M059J (cell line): ENCODE data around the gene GPR160. TPM values are rescaled to one million over a fixed set of nuclear protein-coding genes. Genes with fewer than 3 reads are reported as not detected.
"Not testable (repeated sequence)": the region's sequence is repeated elsewhere in the genome, so short reads cannot be mapped to it uniquely, and the experiment has no call there.

ENCODE experiments used
- DNase-seq: peaks from one replicate; pipeline ENCODE4 v3.0.0-alpha.2; 2012; ENCODE audit warnings: low read depth
- total RNA-seq: library from RNA; depleted of rRNA; stranded (reverse); fragments of >200 nt; shearing (Covaris generic); gene quantifications from 2 replicates; pipeline ENCODE4 v1.2.3, GENCODE V29; 2014; rRNA removed

GPR160 gene
- 3.4 and 10.2 TPM in 2 replicates for total RNA-seq

- DNase-seq = peak; percentile 72
Measured at GRCh38 chr3:170037463-170038433, at the start of gene GPR160. TSS of gene GPR160 (plus strand) at chr3:170037995. CDS start at chr3:170083973, 45,978 bp downstream.

DNA sequence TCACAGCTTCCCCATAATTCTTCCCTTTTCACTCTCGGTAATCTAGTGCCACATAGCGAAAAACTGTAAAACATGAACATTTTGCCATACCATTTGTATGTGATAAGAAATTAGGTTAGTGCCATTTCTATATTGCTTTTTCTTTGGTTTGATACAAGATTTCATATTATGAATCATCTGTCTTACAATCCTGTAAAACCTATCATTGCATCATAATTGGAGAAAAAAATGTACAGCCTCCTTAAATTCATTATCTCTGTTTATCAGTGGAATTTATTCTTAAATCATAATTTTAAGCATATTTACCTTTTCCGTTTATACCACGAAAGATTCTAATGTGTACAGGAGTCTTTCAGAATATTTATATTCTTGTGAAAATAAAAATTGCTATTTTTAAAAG, 47.4 kb upstream of the GPR160 start:
- no peak for DNase-seq

GRCh38 chr3:169992156-169992555, 45.6 kb upstream of the GPR160 start:
- no peak for DNase-seq

- no peak for DNase-seq
Measured at GRCh38 chr3:169992781-169993180, 45.0 kb upstream of the GPR160 start.

- DNase-seq = no peak
Measured at GRCh38 chr3:169993761-169994160, 44.0 kb upstream of the GPR160 start.

- no peak for DNase-seq
Measured at GRCh38 chr3:169996063-169996462, 41.7 kb upstream of the GPR160 start.

DNA sequence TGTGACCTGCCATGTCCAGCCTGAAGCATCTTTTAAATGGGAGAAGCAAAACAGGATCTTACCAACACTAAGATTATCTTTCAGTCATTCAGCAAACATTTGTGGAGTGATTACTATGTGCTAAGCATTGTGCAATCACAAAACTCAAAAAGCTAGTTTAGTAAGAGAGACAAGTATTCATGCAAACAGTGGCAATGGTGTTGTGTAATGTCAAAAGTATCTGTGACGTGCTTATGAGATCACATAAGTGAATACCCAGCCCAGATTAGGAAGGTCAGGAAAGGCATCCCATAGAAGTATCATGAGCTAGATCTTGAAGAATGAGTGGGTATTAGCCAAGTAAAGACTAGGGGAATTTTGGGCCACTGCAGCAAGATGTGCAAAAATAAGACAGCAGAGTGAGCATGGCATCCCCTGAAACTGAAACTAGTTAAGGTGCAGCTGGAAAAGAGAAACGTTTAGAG, 39.1 kb upstream of the GPR160 start:
- peak; percentile 52 for DNase-seq

- DNase-seq = no peak
Measured at GRCh38 chr3:169999433-169999832, 38.4 kb upstream of the GPR160 start.

GRCh38 chr3:170000051-170000450, 37.7 kb upstream of the GPR160 start:
- no peak for DNase-seq

DNA sequence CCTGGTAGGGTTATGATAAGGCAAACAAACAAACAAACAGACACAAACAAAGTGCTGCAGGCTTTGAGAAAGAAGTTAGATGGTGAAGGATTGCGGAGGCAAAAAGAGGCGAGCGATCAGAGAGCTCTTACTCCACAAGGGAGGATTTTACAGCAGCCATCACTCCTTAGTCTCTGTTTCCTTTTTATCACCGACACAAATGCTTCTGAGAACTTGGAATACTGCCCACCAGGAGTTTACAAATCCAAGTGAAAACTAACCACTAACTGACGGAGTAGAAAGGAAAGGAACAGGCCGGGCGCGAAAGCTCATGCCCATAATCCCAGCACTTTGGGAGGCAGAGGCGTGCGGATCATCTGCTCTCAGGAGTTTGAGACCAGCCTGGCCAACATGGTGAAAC, 35.6 kb upstream of the GPR160 start:
- DNase-seq = no peak

DNA sequence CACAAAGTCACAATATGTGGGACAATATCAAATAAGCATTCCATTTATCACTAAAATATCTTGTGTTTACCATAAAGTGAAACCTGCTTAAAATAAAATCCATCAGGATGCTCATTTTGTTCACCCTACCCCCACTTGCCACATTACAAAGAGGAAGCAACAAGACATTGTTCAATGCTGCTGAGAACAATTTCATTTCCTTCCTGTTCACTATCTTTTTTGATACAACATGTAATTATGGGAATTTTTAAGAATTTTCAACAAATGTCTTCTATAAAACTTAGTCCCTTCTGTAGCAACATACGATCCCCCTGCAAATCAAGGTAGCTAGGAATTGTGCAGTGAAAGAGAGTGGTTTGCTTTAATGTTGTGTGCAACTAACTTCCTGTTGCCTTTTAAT, 34.9 kb upstream of the GPR160 start:
- DNase-seq = no peak

- DNase-seq = peak; percentile 16
Measured at GRCh38 chr3:170003881-170004356, 33.9 kb upstream of the GPR160 start.

DNA sequence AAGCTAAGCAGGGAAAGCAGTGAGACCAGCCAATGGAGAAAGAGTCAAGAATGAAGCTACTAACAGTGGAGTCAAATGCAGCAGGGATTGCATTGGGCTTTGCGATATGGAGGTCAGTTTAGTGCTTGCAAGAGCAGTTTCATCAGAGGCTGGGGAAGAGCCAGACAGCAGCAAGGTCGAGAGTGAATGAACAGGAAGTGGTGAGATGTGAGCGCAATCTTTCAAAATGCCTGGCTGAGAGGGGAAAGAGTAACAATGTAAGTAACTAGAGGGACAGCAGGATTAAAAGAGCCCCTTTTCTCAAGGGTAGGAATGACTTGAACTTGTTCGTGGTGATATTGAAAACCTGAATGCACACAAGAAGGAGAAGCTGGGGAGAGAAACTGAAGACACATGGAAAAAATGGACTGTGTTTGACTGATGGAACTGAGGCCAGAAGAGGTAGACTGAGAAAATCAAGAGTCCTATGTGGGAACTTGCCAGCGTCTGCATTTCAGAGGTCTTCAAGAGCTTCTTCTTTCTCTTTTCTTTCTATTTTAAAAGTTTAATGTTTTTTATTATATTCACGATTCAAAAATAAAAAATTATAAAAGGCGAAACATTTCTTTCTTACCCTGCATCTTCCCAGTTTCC, 30.6 kb upstream of the GPR160 start:
- peak; percentile 47 for DNase-seq

GRCh38 chr3:170010498-170010897, 27.3 kb upstream of the GPR160 start:
- DNase-seq = no peak

DNA sequence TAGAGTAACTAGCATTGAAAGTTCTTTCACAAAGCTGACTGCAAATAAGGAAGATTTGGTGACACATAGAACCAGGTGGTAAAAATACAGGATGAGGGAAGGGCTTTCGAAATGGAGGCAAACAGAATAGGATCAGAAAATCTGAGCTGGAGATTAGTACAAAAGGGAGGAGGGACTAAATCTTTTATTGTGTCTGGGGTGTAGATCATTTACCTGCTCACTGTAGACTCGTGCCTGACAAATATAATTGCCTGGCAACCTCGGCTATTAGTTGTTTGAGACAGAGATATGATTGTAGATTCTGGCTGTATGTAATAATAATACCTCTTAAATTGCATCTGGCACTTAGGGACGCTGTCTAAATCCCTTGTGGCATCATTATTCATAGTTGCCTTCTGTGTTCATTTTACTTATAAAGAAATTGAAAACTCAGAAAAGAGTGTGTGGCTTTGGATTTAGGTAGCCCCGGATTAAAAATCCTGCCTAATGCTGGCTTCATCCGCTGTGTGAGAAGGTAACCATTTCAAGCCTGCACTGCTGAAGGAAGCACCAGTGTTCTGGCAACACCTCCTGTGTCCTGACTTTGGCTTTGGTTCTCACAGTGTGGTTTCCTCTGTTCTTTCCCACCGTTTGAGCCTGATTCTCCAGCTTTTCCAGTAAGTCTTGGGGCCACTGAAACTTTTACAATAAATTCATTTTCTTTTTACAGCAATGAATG, 25.0 kb upstream of the GPR160 start:
- DNase-seq = no peak

GRCh38 chr3:170016057-170016456, 21.7 kb upstream of the GPR160 start:
- no peak for DNase-seq

DNA sequence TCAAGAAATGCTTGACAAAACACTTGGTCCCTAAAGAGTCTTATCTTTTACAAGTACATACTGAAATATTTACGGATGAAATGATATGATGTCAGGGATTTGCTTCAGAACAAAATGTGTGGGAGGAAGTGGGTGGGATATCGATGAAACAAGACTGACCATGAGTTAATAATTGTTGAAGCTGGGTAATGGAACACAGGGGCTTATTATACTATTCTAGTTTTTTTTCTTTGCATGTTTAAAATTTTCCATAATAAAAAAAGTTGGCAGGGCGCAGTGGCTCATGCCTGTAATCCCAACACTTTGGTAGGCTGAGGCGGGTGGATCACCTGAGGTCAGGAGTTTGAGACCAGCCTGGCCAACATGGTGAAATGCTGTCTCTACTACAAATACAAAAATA, 18.5 kb upstream of the GPR160 start:
- not testable (repeated sequence) for DNase-seq

DNA sequence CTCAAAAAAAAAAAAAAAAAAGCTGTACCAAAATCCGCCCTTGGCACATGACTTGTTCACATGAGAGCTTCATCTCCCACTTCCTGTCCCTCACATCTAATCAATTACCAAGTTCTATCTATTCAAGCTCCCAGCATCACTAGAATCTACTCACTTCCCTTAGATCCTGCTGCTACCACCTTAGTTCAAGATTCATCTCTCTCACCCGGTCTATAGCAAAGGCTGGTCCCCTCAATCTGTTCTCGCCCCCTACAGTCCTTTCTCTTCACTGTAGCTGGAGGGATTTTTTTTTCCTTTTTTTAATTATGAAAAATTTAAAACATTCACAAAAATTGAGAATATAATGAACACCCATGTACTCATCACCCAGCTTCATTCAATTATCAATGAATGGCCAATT, 16.7 kb upstream of the GPR160 start:
- no peak for DNase-seq

- DNase-seq = no peak
Measured at GRCh38 chr3:170022336-170022735, 15.5 kb upstream of the GPR160 start.

- DNase-seq = no peak
Measured at GRCh38 chr3:170023165-170023564, 14.6 kb upstream of the GPR160 start.

DNA sequence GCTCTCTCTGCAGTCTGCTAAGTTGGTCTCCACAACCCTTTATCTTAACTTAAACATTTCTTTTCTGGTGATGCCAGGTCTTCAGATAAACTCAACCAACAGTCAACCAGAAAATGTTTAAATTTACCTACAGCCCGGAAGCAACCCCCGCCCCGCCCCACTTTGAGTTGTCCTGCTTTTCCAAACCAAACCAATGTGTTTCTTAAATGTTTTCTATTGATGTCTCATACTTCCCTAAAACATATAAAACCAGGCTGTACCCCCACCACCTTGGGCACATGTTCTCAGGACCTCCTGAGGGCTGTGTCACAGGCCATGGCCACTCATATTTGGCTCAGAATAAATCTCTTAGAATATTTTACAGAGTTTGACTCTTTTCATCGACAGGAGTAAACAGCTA, 13.2 kb upstream of the GPR160 start:
- DNase-seq = no peak
